H1 (cell line): ENCODE results near the gene PTX4. TPM values are rescaled to one million over a fixed set of nuclear protein-coding genes. Genes with fewer than 3 reads are reported as not detected.

Source experiments
- BCL11A ChIP-seq, 2 experiments: IDR thresholded peaks; one replicate each; pipeline ENCODE4 v1.6.1; 2011; ENCODE audit warnings: low read depth in 2 of 2, low read length in 2 of 2, mild to moderate bottlenecking in 2 of 2
- CBX5 ChIP-seq: fragments of 300-800, 300-1000 bp; sonication (generic); IDR thresholded peaks from 2 replicates; pipeline ENCODE4 v1.7.1; 2016; ENCODE audit warnings: antibody characterized with exemption, low read length, low read depth
- CHD1 ChIP-seq: IDR thresholded peaks from 2 replicates; pipeline ENCODE4 v1.6.1; 2012; ENCODE audit warnings: low read depth, low read length, improper control_type of control experiment
- EZH2 ChIP-seq: fragments of 200-600 bp; sonication (generic); IDR thresholded peaks from 2 replicates; pipeline ENCODE4 v1.7.1; 2012; ENCODE audit warnings: low read depth, mild to moderate bottlenecking, moderate library complexity, low read length, inconsistent platforms; ENCODE audit not compliant: severe bottlenecking
- NRF1 ChIP-seq: IDR thresholded peaks from 2 replicates; pipeline ENCODE4 v1.6.1; 2011; ENCODE audit warnings: mild to moderate bottlenecking, low read depth, low read length, improper control_type of control experiment
- SP4 ChIP-seq: IDR thresholded peaks from 2 replicates; pipeline ENCODE4 v1.6.1; 2012; ENCODE audit warnings: low read length, inconsistent platforms
- YY1 ChIP-seq: IDR thresholded peaks from 2 replicates; pipeline ENCODE4 v1.6.1; 2011; ENCODE audit warnings: low read depth, mild to moderate bottlenecking, low read length
- polyA plus RNA-seq, 7 experiments: library from polyadenylated mRNA; depleted of rRNA in 3 of 7; stranded (reverse) in 5 of 7; unstranded in 2 of 7; fragments of >200 nt in 5 of 7; fragments of 200-250 nt in 2 of 7; gene quantifications; 1 replicate in 5 of 7; 2 replicates in 1 of 7; 4 replicates in 1 of 7; pipeline versions ENCODE4 v1.2.1 to v1.2.3, GENCODE V29; 2011 to 2013; ENCODE audit warnings: missing spikeins in 2 of 7, mixed read lengths in 2 of 7
- total RNA-seq: library from RNA; stranded (reverse); fragmentation: NEBNext Ultra II Directional; extraction: Animal tissue kit (Norgen Biotek cat#: 25700); gene quantifications from 2 replicates; pipeline ENCODE4 v1.2.1, GENCODE V29; 2021

PTX4 gene
- total and polyA plus RNA-seq, 2 of the 8 experiments (the other 6 are each of a cell fraction or from before 2014, with no cell fraction given), result not detected

DNA sequence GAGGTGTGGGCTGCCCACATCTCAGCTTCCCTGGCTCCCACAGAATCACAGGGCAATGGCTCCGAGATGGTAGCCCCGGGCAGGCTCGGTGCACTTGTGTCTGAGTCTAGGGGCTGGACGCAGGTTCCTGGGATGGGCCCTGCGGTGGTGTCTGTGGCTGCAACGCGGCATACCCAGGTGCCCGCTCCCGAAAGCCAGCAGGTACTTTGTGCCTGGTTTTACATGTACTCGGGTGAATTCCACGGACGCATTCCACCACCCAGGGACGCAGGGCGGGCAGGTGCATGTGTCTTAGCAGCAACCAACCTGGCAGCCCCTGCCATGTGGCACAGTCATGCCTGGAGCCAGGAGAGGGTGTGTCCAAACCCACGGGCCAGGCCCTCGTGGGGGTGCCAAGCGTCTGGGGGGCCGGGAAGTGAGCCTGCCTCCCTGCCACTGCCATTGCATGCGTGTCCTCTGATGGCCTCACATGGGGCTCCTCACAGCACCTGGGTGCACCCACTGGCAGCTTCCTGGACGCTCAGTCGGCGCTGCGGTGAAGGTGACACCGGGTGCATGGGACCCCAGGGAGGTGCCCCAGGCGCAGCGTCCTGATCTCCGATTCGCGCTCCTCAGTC, 40.3 kb upstream of the PTX4 start (continued):
- TF ChIP-seq YY1, result no peak
- no peak for TF ChIP-seq EZH2
- TF ChIP-seq CBX5, result no peak
- no peak for TF ChIP-seq BCL11A (IDR thresholded peaks at IDR 0.05; ENCODE audit: low read depth in 2 of 2, low read length in 2 of 2)
- no peak for TF ChIP-seq NRF1
- TF ChIP-seq SP4, result no peak
- TF ChIP-seq CHD1, result no peak
